Fibroblast of the aortic adventitia (primary cell): Measurements from ENCODE around the gene MRGPRX4. TPM values are rescaled to one million over a fixed set of nuclear protein-coding genes. Genes with fewer than 3 reads are reported as not detected.
A peak's percentile ranks its signal among the peaks of the same experiment; 100 is the strongest.
"Not testable (repeated sequence)": the region's sequence is repeated elsewhere in the genome, so short reads cannot be mapped to it uniquely, and the experiment has no call there.

ENCODE experiments used
- DNase-seq: peaks from one replicate; pipeline ENCODE4 v3.0.0-alpha.2; 2010; ENCODE audit warnings: low read depth
- H3K4me3 ChIP-seq: 2 replicates; pipeline ENCODE4 v1.5.1; 2011; ENCODE audit warnings: low read depth, mild to moderate bottlenecking, control low read depth, low read length, moderate library complexity
- total RNA-seq: library from RNA; depleted of rRNA; stranded (reverse); fragments of >200 nt; gene quantifications from 2 replicates; pipeline ENCODE4 v1.2.3, GENCODE V29; 2012; ENCODE audit warnings: low replicate concordance
- TF ChIP-seq, protein P1 (sequence below): IDR thresholded peaks from 2 replicates; pipeline ENCODE4 v1.5.1; 2011; ENCODE audit warnings: mild to moderate bottlenecking, low read length, control low read depth, inconsistent platforms; ENCODE audit not compliant: insufficient read depth

Gene MRGPRX4
- total RNA-seq, 1 donor = not detected

GRCh38 chr11:18188796-18189195 lies 16.2 kb downstream of the MRGPRX4 start:
- H3K4me3 ChIP-seq = no peak overlapping the region
- TF ChIP-seq, protein P1, sequence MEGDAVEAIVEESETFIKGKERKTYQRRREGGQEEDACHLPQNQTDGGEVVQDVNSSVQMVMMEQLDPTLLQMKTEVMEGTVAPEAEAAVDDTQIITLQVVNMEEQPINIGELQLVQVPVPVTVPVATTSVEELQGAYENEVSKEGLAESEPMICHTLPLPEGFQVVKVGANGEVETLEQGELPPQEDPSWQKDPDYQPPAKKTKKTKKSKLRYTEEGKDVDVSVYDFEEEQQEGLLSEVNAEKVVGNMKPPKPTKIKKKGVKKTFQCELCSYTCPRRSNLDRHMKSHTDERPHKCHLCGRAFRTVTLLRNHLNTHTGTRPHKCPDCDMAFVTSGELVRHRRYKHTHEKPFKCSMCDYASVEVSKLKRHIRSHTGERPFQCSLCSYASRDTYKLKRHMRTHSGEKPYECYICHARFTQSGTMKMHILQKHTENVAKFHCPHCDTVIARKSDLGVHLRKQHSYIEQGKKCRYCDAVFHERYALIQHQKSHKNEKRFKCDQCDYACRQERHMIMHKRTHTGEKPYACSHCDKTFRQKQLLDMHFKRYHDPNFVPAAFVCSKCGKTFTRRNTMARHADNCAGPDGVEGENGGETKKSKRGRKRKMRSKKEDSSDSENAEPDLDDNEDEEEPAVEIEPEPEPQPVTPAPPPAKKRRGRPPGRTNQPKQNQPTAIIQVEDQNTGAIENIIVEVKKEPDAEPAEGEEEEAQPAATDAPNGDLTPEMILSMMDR = no peak
- no peak for DNase-seq

DNA sequence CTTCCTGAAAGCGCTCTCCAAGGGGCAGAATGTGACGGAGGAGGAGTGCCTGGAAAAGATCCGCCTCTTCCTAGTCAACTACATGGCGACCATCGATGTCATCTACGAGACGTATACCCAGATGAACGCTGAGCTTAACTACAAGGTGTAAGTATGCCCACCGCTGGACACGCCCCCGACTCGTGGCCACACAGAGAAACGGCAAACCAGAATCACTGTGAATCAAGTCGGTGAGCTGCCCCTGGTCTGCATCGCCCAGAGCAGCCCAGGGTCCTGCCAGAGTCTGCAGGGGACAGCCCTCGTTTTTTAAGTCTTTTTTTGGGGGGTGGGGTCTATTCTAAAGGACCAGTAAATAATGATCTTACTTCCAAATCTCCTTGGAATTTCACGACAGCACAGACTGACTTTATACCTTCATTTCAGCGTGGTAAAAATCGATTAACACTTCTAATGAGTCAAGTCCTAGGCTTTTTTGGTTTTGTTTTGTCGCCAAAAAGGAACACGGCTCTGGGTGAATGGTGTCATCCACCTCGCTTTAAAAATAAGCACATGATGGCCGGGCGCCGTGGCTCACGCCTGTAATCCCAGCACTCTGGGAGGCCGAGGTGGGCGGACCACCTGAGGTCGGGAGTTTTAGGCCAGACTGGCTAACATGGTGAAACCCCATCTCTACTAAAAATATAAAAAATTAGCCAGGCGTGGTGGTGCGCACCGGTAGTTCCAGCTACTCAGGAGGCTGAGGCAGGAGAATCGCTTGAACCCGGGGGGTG lies 17.0 kb downstream of the MRGPRX4 start:
- not testable (repeated sequence) for DNase-seq

DNA sequence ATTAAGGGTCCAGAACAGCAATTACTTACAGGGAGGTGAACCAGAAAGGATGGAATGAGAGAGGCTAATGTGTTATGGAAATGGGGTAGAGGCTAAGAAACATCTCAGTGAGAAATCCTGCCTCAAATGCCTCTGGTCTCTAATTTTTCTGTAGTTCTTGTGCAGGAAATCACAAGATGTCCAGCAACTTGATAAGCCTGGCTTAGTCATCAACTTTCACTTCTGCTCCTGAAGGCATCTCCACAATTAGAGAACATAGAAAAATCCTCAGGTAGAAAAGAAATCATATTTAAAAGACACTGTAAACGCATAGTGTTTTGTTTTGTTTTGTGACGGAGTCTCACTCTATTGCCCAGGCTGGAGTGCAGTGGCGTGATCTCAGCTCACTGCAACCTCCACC lies 18.7 kb downstream of the MRGPRX4 start:
- DNase-seq = peak; percentile 3
- no peak overlapping the region for H3K4me3 ChIP-seq
- TF ChIP-seq, protein P1 = no peak

More for the DNA sequence above, 17.0 kb downstream of the MRGPRX4 start:
- not testable (repeated sequence) for H3K4me3 ChIP-seq

- H3K4me3 ChIP-seq = no peak overlapping the region
- TF ChIP-seq, protein P1 = no peak
- DNase-seq = no peak
These were observed 20.4 kb downstream of the MRGPRX4 start for GRCh38 chr11:18193010-18193409.

- TF ChIP-seq, protein P1 = no peak
- H3K4me3 ChIP-seq = no peak overlapping the region
- no peak for DNase-seq
These were observed 23.9 kb downstream of the MRGPRX4 start for GRCh38 chr11:18196532-18196931.

GRCh38 chr11:18197738-18198137 lies 25.1 kb downstream of the MRGPRX4 start:
- DNase-seq, H3K4me3 ChIP-seq: not testable (repeated sequence)

- H3K4me3 ChIP-seq = no peak overlapping the region
- TF ChIP-seq, protein P1 = peak; percentile 46
- peak; percentile 9 for DNase-seq
These were observed 31.1 kb downstream of the MRGPRX4 start for GRCh38 chr11:18203723-18204122.

- DNase-seq = no peak
- TF ChIP-seq, protein P1 = no peak
- H3K4me3 ChIP-seq = no peak overlapping the region
These were observed 31.6 kb downstream of the MRGPRX4 start for GRCh38 chr11:18204220-18204619.
